GM12864 (cell line): Measurements from ENCODE around the gene TGFB1I1.

Experiments used
- DNase-seq: peaks from one replicate; pipeline ENCODE4 v3.0.0-alpha.2; 2011; ENCODE audit warnings: low read depth
- H3K4me3 ChIP-seq: 2 replicates; pipeline ENCODE4 v1.5.1; 2011; ENCODE audit warnings: mild to moderate bottlenecking, low read depth, low read length, control low read depth
- TF ChIP-seq, protein P1 (sequence below): IDR thresholded peaks from 2 replicates; pipeline ENCODE4 v1.5.1; 2011; ENCODE audit warnings: low read depth, mild to moderate bottlenecking, moderate library complexity, low read length, control low read depth, inconsistent platforms; ENCODE audit errors: missing control alignments

Gene TGFB1I1

DNA sequence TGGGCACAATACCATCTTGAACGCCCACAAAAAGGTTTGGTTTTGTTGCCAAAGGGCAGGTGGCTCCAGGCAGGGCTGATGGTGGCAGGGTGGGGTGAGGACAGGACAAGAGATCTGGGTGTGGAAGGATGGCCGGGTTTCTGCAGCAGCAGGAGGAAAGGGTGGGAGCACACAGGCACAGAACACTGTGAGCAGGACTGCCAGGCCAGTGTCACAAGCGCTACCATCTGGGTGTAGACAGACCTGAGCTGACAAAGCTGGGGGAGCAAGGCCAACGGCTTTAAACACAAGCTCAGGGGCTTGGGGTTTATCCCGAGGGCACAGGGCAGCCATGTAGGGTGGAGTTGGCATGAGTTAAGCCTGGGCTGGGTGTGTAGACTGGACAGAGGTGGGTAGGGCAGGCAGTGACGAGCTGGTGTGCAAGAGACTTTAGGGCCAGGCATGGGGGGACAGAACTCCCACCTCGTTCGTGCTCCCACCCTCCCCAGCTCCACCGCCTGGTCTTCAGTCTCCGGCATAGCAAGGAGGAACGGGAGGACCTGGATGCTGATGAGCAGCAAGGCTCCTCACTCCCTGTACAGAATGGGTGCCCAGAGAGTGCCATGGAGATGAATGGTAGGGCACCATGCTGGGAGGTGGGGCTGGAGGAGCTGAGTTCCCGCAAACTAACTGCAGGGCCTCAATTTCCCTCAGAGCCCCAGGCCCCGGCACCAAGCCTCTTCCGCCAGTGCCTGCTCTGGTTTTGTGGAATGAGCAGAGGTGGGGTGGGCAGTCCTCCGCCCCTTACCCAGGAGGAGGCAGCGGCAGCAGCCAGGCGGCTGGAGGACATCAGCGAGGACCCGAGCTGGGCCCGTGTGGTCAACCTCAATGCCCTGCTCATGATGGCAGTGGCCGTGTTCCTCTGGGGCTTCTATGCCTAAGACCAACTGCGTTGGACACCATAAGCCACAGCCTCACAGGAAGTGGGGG, 17.9 kb downstream of the TGFB1I1 start:
- H3K4me3 ChIP-seq: no peak overlapping the region
- no peak for DNase-seq
- TF ChIP-seq, protein P1, sequence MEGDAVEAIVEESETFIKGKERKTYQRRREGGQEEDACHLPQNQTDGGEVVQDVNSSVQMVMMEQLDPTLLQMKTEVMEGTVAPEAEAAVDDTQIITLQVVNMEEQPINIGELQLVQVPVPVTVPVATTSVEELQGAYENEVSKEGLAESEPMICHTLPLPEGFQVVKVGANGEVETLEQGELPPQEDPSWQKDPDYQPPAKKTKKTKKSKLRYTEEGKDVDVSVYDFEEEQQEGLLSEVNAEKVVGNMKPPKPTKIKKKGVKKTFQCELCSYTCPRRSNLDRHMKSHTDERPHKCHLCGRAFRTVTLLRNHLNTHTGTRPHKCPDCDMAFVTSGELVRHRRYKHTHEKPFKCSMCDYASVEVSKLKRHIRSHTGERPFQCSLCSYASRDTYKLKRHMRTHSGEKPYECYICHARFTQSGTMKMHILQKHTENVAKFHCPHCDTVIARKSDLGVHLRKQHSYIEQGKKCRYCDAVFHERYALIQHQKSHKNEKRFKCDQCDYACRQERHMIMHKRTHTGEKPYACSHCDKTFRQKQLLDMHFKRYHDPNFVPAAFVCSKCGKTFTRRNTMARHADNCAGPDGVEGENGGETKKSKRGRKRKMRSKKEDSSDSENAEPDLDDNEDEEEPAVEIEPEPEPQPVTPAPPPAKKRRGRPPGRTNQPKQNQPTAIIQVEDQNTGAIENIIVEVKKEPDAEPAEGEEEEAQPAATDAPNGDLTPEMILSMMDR: no peak

DNA sequence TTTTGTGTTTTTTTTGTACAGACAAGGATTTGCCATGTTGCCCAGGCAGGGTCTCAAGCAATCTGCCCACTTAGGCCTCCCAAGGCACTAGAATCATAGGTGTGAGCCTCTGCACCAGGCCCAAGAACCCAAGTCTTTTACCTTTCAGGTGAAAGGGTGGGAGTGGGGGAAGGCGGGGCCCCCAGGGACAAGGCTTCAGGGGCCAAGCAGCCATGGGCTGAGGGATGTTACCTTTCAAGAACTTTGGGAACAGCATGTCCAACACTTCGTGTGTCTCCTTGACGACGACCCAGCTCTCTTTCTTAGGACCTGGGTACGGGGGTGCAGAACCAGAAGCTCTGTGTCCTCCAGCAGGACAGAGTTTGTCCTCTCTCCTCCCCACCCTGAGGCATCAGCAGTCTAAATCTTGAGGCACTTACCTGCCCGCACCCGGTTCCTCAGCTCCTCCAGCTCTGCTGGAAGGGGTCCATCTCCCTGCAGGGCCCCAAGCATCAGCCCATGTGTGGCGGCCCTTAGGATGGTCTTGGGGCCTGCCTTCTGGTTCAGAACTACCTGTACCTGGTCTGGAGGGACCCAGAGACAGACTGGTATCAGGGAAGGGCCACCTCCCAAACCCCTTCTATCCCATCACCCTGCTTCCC, 19.9 kb downstream of the TGFB1I1 start:
- DNase-seq: no peak
- no peak overlapping the region for H3K4me3 ChIP-seq
- TF ChIP-seq, protein P1: no peak

DNA sequence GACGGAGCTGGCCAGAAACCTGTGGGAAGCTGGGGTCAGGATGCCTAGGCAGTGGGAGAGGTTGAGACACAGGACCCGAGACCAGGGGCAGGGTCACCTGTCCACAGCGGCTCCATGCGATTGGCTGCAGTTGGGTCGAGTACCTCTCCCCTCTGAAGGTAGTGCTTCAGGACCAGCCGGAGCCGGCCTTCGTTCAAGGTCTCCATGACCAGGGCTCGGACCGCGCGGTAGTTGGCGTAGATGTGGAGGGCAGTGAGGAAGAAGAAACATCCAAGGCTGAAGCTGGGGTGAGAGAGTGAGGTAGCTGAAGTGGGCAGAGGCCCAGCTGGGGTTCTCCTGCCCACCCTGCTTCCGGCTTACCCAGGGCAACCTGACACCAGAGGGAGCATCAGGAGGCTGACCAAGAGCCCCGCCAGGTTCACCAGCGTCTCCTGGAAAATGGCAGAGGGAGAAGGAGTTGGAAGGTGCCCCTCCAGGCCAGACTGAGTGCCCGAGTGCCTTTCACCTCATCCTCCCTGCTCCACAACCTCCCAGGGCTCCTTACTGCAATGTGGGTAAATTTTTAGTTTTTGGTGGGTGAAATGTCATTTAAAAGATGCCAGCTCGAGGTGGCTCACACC, 21.7 kb downstream of the TGFB1I1 start:
- TF ChIP-seq, protein P1: no peak
- H3K4me3 ChIP-seq: no peak overlapping the region
- no peak for DNase-seq

DNA sequence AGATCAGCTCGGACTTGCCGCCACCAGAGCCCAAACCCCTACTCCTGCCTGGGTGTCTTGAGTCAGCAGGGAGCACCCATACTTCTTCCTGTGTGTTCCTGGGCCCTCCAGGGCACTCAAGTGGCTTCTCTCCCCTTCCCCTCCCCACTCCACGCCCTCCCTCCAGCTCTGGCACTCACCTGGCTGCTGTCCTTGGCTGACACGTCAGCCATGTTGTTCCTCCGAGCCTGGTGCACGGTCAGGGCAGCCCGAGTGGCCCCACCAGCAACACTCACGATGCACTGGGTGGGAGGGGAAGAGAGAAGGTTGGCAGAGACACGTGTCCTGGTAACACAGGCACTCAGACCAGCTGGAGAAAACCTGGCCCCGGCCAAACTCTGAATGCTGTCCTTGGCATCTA, 24.7 kb downstream of the TGFB1I1 start:
- no peak overlapping the region for H3K4me3 ChIP-seq
- no peak for DNase-seq
- TF ChIP-seq, protein P1: no peak

DNA sequence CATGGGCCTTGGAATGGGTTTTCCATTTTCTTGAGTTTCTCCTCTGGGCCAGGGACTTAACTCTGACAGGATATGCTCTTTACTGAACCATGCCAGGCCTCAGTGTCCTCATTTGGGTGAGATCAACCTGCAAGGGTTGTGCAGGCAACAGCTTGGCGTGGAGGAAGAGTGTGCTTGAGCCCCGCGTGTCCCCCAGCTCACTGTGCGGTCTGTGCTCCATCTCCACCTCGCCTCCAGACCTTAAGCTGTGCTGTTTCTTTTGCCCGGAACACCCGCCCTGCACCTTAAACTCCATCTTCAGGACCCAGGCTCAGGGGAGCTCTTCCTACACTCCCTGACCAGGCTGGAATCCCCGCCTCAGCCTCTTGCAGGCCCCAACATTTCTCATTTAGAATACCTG, 26.5 kb downstream of the TGFB1I1 start:
- no peak for DNase-seq
- TF ChIP-seq, protein P1: no peak
- H3K4me3 ChIP-seq: no peak overlapping the region

DNA sequence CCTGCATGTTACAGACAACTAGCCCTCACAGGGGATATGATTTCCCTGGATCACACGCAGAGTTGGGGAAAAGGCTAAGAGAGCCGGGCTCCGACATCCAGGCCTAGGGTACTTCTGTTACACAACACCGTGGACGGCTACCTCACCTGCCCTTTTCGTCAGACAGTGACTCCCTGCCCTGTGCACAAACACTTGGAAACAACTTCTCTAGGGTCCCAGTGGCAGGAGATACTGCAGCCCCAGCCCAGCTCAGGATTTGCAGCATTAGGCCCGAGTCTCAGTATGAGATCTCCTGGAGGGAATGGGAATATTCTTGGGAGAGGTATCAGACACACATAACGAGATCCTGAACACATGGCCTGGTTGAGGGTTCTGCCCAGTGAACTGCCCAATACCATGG, 28.0 kb downstream of the TGFB1I1 start:
- TF ChIP-seq, protein P1: no peak
- H3K4me3 ChIP-seq: no peak overlapping the region
- DNase-seq: no peak
